HG02938 (cell line): Measurements from ENCODE around the gene FEZ2.
"Not testable (repeated sequence)": the region's sequence is repeated elsewhere in the genome, so short reads cannot be mapped to it uniquely, and the experiment has no call there.

Experiments
- ATAC-seq: cut with Tn5 transposase; IDR thresholded peaks from one replicate; pipeline ENCODE4 v1.9.1; 2021; ENCODE audit warnings: mild to moderate bottlenecking, moderate library complexity; ENCODE audit not compliant: unreplicated experiment

Gene FEZ2, protein sequence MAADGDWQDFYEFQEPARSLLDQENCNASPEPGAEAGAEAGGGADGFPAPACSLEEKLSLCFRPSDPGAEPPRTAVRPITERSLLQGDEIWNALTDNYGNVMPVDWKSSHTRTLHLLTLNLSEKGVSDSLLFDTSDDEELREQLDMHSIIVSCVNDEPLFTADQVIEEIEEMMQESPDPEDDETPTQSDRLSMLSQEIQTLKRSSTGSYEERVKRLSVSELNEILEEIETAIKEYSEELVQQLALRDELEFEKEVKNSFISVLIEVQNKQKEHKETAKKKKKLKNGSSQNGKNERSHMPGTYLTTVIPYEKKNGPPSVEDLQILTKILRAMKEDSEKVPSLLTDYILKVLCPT

DNA sequence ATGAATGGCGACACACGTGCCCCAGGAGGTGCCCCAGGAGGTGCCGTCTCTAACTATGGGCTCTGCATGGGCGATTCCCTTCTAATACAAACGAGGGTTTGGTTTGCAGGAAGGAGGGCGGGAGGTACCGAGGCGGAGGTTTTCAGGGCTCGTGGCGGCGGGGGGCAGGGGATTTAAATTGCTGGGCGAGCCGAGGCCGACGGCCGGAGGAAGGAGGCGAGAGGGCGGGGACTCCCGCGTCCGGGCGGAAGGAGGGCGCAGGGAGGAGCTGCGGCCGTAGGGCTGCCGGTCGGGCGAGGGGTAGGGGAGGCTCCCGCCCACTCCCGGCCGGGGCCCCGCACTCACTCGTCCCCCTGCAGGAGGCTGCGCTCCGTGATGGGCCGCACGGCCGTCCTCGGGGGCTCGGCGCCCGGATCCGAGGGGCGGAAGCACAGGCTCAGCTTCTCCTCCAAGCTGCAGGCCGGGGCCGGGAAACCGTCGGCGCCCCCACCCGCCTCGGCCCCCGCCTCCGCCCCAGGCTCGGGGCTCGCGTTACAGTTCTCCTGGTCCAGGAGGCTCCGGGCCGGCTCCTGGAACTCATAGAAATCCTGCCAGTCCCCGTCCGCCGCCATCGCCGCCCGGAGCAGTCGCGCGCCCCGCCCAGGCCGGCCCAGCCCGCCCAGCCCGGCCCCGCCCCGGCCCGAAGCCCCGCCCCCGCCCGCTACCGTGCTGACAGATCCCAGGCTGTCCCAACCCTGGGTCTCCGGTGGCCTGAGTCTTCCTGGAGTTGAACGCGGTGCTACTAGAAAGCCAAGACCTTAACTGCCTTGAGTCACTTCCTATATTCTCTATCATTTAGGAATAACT, at the start of gene FEZ2:
FEZ2 (minus strand) TSS at position 637 of the 846 bp plus-strand sequence; CDS start at position 611, 26 bp downstream.
- ATAC-seq = peak; percentile 98

DNA sequence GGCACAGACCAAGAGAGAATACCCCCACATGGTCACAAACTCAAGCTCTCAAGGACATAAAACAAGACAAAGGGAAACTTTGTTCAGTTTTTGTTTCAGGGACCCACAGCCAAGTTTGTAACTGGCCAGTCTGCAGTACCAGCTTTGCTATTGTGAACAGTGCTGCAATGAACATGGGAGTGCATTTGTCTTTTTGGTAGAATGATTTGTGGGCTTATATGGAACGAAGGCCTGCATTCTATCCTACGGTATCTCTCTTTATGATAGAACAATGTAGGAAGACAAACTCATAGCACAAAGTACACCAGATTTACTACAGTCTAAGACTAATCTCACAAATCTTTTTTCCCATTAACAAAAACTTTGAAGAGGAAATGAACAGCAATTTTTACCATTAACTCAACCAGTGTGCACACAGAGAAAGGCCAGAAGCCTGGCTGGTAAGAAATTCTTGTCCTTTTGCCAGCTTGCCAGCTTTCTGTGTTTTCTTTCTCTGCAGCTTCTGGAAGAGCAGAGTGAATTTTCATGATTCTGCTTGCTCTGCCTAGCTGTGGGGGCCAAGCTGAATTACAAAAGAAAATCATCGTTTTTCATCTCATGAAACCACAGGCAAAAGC, 37.1 kb upstream of the FEZ2 start:
- ATAC-seq = no peak

DNA sequence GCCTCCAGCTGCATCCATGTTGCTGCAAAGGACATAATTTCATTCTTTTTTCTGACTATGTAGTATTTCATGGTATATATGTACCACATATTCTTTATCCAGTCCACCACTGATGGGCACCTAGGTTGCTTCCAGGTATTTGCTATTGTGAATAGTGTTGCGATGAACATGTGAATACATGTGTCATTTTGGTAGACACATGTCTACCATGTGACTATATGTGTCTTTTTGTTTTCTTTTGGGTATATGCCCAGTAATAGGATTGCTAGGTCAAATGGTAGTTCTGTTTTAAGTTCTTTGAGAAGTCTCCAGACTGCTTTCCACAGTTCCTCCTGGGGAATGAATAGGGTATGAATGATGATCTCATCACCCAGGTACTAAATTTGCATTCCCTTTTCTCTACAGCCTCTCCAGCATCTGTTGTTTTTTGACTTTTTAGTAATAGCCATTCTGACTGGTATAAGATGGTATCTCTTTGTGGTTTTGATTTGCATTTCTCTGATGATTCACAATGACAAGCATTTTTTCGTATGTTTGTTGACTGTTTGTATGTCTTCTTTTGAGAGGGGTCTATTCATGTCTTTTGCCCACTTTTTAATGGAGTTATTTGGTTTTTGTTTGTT, 35.6 kb upstream of the FEZ2 start:
- ATAC-seq = no peak

DNA sequence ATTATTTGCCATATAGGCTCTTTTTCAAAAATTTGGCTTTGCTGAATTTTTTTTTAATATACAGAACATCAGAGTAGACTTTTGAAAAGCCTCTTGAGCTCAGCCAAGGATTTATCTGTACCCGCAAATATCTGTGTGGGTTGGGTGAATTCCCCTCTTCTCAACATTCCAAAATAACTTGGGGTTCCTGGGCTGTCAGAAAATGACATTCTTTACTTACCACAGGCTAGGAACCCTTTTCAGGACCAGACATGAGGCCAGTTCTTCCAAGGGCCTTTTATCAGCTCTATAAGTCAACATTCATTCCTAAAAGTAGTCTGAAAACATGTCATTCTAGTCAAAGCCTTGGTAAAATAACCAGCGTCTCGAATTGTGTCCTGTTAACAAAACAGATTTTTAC, 28.8 kb upstream of the FEZ2 start:
- no peak for ATAC-seq

DNA sequence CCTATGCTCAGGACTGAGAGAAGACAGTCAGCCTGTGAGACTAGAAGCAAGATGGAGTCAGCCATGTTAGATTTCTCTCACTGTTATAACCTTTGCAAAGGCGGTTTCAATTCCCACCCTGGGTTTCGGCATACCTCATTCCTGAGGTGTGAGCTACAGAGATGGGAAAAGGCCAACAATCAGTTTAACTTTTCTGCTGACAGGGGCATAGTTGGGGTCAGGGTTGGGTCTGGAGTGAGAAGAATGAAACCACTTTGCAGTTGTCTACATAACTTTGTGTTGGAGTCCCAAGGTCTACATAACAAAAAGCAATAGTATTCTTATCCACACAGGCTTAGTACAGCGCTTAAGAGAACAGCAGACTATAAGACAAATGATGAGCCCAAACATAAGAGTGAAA, 28.1 kb upstream of the FEZ2 start:
- no peak for ATAC-seq

DNA sequence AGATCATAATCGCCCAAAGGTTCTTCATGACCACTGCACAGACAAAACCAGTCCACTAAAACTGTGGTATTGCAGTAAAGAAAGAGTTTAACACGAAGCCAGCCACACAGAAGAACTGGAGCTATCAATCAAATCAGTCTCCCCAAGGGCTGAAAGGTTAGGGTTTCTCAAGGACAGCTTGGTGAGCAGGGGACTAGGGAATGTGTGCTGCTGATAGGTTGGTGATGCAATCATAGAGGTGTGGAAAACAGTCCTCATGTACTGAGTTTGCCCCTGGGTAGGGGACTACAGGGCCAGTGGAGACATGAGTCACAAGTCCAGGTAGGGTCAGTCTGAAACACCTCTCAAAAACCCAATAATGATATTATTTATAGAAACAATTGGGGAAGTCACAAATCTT, 27.3 kb upstream of the FEZ2 start:
- no peak for ATAC-seq

DNA sequence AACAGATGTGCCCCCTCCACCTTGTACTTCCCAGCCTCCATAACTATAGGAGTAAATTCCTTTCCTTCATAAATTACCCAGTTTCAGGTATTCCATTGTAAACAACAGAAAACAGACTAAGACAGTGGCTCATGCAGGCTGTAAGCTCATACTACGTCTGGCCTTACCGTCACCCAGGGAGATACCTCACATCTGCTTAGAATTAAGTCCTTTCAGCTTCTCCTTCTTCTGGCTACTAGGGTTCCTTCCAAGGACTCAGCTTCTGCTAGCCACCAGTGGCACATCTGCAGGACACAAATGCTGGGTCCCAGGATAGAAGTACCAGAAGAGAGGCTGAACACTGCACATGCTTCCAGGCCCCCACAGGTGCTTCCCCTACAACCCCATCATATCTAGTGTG, 22.4 kb upstream of the FEZ2 start:
- no peak for ATAC-seq

DNA sequence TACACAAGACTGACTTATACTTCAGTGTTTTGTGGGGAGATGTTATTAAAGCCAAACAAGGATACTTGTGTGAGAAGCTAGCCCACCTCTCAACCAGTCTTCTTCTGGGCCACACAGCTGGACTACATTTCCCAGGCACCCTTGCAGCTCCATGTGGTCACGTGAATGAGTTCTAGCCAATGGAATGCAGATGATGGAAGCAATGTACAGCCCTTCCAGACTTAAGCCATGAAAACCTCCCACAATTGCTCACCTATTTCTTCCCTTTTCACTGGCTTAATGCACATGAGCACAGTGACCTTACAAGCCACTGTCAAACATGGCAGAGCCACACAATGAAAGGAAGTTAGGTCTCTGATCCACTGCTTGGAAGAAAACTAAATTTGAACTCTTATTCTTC, 20.4 kb upstream of the FEZ2 start:
- peak; percentile 99 for ATAC-seq

DNA sequence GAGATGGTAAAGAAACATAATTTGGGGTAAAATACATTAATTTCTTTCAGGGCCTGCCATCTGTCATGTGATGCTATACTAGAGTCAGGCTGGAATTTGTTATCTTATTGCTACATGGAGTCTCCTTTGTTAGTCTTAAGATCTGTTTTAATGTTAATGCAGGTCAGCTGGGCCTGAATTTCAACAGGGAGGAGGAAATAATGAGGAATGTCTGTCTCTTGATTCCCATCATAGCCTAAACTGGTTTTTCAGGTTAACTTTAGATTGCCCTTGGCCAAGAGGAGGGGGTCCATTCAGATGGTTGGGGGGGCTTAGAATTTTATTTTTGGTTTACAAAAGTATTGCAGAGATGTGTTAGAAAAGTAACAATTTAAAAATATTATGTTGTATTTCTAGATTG, 19.0 kb upstream of the FEZ2 start:
- ATAC-seq = no peak

DNA sequence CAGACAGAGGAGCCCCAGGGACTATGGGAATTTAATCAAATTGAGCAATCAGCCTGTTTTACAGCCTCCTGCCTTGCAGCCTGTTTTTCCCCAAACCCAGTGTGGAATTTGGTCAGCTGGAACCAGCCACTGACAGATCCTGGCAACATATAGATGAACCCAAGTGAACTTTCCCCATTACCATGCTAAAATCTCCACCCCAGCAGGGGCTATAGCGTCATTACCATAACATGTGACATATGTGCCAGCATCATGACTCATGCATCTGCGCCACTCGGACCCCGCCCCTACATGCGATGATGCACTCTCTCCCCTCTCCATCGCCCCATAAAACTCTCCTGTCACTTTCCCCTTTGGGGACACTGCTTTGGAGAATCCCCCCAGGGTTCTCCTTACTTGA, 17.3 kb upstream of the FEZ2 start:
- no peak for ATAC-seq

DNA sequence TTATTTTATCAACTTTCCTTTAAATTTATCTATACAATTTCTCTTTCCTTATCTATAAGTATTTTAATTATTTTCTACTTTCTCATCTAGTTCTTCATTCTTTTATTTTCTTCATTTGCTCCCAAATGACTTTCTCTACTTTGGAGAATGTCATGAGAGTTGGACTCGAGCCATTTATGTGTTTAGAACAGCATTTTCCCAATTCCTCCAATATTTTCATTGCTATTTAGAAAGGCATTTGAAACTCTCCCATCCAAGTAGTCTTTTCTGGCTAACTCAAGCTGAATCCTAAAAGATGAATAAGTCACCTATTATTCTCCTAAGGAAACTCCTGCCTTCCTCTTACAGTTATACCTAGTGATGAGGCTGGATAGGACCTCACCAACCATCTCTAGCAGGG, 15.8 kb upstream of the FEZ2 start:
- no peak for ATAC-seq

DNA sequence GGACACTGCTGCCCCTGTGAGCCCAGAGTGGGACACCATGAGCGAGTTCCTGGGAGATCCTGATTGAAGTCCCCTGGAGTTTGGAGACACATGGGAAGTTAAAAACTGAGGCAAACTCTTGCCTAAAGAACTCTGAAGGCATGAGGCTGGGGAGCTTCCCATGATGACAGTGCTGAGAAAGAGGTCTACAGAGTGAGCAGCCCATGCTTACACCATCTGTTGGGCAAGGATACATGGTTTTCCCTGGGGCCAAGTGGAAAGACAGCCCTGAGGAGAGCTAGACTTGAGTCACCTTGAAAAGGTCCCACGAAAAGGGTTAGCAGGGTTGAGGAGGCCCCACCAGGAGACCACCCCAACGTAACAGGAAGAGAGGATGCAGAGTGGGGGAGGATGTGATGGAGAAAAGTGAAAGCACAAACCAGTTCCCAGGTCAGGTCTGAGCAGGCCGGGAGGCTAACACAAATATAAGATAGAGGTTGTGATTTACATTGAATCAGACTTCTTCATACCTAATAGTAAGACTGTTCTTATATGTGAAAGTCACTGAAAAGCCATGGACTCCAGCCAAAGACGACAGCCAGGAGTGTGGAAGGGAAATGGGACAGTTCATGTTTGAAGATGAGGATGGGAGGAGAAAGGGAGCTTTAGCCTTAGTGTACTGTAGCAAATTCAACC, 13.5 kb upstream of the FEZ2 start:
- no peak for ATAC-seq

DNA sequence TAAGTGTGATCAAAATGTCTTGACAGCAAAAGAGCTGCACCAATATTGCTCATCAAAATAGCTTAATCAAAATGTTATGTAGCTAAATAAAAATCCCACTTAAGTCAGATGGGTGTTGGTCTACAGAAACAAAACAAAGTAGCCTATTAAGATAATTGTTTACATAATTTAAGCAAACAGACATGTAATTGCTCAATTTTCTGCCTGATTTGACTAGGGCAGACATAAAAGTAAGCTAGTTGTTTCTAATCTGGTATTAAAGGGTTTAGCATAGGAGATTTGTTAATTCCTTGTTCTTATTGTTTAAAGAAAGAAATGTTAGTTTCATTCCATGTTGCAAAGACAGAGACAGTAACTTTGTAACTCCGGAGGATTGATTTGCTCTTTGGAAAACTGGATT, 11.5 kb upstream of the FEZ2 start:
- ATAC-seq = no peak

DNA sequence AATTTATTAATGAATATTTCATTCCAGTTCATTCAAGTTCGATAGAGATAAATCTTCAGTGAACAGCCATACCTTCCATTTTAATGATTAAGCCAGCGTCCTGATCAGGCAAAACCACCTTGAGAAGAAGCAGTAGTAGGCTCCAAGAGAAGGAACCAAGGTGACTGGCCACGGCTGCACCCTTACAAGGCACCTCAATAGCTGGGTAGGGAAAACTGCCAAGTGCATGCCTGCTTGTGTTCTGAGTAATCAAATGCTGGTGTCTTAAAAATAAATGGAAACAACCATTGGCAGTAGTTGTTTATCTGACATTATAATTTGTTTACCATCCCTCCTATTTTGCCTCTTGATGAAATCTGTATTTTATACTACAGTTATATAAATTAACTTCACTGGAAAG, 10.0 kb upstream of the FEZ2 start:
- no peak for ATAC-seq

DNA sequence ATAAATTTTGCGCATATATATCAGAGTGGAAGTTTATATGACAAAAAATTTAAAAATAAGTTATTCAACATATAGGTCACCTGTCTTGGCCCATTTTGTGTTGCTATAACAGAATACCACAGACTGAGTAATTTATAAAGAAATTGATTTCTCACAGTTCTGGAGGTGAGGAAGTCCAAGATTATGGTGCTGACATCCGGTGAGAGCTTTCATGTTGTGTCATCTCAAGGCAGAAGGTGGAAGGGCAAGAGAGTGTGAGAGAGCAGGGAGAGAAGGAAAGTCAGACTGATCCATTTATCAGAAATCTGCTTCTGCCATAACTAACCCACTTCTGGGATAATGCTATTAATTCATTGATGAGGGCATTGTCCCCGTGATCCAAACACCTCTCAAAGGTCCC, 9.0 kb upstream of the FEZ2 start:
- ATAC-seq = no peak

DNA sequence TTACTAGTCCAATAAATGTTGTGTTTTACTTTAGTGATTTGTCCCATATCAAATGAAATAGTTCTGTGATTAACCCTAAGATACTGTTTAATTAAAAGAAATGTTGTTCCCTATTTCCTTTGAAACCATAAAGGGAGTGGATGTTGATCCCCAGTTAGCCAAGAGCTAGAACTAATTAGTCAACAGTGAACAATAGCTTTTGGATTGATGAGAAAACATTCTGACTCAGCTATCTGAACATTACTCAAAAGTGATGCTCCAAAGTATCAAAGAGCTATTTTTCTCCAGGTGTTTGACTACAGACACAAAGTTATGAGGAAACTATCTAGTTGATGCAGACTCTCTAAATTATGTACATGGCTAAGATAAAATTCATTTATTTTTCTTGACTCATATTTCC, 7.3 kb upstream of the FEZ2 start:
- no peak for ATAC-seq

DNA sequence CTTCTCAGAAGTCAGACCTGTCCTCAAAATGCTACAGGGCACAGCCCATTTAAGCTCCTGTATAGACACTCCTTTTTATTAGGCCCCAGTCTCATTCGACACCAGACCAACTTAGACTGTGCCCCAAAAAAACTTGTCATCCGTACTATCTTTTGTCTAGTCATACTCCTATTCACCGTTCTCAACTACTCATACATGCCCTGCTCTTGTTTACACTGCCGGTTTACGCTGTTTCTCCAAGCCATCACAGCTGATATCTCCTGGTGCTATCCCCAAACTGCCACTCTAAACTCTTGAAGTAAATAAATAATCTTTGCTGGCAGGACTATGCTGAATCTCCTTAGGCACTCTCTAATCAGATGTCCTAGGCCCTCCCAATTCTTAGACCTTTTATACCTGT, 5.7 kb upstream of the FEZ2 start:
- ATAC-seq = not testable (repeated sequence)

DNA sequence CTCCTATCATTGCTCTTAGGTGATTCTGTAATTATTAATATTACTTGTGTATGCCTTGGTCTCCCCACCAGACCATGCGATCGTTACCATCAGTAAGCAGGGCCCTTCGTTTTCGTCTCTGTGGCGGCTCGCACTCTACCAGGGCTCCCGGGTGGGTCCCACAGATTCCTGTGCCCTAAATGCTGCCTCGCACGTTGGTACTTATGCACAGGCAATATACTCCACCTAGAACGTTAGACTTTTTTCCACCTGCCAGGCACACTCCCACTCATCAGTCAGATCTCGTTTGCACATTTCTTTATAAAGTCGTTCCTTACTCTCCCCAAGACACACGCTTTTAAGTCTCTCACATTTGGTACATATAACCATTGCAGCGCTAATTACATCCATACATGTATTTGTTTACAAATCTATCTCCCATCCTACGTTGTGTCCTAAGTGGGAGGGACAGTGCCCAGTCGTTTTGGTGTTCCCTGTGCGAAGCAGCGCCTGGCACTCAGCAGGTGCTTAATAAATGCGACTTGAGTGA, 901 bp downstream of the FEZ2 start:
- no peak for ATAC-seq

DNA sequence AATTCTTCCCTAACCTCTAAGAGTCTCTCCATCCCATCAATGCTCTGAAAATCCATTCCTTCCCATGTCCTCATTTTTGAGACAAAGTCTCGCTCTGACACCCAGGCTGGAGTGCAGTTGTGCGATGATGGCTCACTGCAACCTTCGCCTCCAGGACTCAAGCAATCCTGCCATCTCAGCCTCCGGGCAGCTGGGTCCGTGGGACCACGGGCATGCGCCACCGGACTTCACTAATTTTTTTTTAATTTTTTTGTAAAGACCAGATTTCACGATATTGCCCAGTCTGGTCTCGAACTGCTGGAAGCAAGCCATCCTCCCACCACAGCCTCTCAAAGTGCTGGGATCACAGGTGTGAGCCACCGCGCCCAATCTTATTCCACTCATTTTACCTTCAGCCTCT, 1.6 kb downstream of the FEZ2 start:
- ATAC-seq = no peak

DNA sequence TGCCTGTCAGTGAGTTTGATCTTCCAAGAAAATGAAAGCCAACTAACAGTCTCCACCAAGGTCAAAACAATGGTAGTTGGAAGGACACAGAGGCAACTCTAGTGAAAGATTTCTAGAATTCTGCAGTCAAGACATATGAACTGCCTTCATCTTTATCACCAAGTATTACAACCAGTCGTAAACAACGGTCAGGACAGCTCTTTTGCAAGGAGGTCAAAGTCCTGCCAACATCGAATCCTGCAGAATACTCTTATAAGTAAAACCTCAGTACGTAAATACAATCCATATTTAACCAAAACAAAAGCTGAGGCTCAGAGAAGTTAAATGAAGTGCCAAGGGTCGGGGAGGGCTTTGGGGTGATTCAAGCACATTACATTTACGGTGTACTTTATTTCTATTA, 3.1 kb downstream of the FEZ2 start:
- ATAC-seq = no peak

DNA sequence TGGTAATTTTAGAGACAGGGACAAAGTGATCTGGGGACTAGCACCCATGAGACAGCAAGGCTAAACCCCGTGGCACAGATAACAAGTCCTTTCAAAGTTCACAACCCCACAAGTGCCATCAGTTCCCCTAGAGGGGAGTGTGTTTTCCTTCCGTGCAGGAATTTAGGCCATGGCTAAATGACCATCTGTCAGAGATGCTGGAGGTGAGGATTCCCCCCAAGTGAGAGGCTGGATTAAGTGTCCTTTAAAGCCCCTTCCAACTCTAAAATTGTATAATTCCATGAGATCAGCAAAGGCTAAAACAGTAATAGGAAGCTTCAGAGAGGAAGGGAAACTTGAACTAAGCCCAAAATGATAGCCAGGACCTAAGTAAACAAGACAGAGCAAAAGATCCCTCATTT, 8.7 kb downstream of the FEZ2 start:
- no peak for ATAC-seq
